Aorta (tissue), 5 donors: ENCODE measurements around the gene BPIFA3. TPM values are rescaled to one million over a fixed set of nuclear protein-coding genes. Genes with fewer than 3 reads are reported as not detected.

Experiments used
- ATAC-seq: fragments of 200-7000 bp; cut with Tn5 transposase; one replicate; pipeline ENCODE4 v1.9.1; 2022; ENCODE audit warnings: moderate library complexity; ENCODE audit not compliant: low FRiP score
- DNase-seq, 2 donors: peaks; one replicate each; pipeline ENCODE4 v3.0.0-alpha.2; 2020
- H3K27ac ChIP-seq, 2 donors: one replicate each; pipeline ENCODE4 v1.5.1; 2013; ENCODE audit warnings: low read length in 2 of 2, mild to moderate bottlenecking in 2 of 2, moderate library complexity in 2 of 2, control low read depth in 1 of 2, inconsistent platforms in 1 of 2, low read depth in 1 of 2
- H3K27me3 ChIP-seq, 2 donors: one replicate each; pipeline ENCODE4 v1.6.1; 2013; ENCODE audit warnings: control low read depth in 1 of 2, low read length in 1 of 2, mild to moderate bottlenecking in 1 of 2, moderate library complexity in 1 of 2; ENCODE audit not compliant: insufficient read depth in 2 of 2, control insufficient read depth in 1 of 2
- H3K36me3 ChIP-seq, 2 donors: one replicate each; pipeline ENCODE4 v1.6.1; 2013; ENCODE audit warnings: control low read depth in 1 of 2, low read length in 1 of 2, mild to moderate bottlenecking in 1 of 2; ENCODE audit not compliant: insufficient read depth in 2 of 2, control insufficient read depth in 1 of 2
- H3K4me1 ChIP-seq, 2 donors: one replicate each; pipeline ENCODE4 v1.6.1; 2013; ENCODE audit warnings: low read length in 2 of 2, control low read depth in 1 of 2, mild to moderate bottlenecking in 1 of 2, moderate library complexity in 1 of 2; ENCODE audit not compliant: insufficient read depth in 2 of 2, control insufficient read depth in 1 of 2
- H3K4me3 ChIP-seq, 2 donors: one replicate each; pipeline ENCODE4 v1.5.1; 2013; ENCODE audit warnings: low read length in 2 of 2, control low read depth in 1 of 2, mild to moderate bottlenecking in 1 of 2
- H3K9me3 ChIP-seq: one replicate; pipeline ENCODE4 v1.6.1; 2013; ENCODE audit warnings: mild to moderate bottlenecking, low read length; ENCODE audit not compliant: control insufficient read depth
- whole genome bisulfite sequencing, 2 donors: extraction: QIAGEN DNeasy Blood & Tissue Kit; methylation state at CpG; one replicate each; pipeline ENCODE4 v1.1.7; 2013; 5-methylcytosine and 5-hydroxymethylcytosine counted together
- intact Hi-C, 2 donors: fragments of 100-400 bp; cut with DNase I; formaldehyde crosslinking; loops; one replicate each; pipeline versions ENCODE4 v1.14.2 to v1.15.0; 2022
- long read RNA-seq, 2 donors: library from polyadenylated mRNA; unstranded; transcript quantifications; one replicate each; pipeline ENCODE4 v2.0.0, GENCODE V29; 2020 to 2021
- polyA plus RNA-seq, 2 donors: library from polyadenylated mRNA; stranded (reverse); fragments of 200-250 nt; gene quantifications; one replicate each; pipeline ENCODE4 v1.2.3, GENCODE V29; 2013
- total RNA-seq, 2 donors: library from RNA; stranded (reverse); fragmentation: NEBNext Ultra II Directional; extraction: Animal tissue kit (Norgen Biotek cat#: 25700); gene quantifications; one replicate each; pipeline ENCODE4 v1.2.1, GENCODE V29; 2021
- donor health status: healthy with polysubstance abuse.
- donor health status: Bipolar disorder and iron deficiency.
- donor health status: DM: no; HTN: no; CAD: no.
- donor health status: DM: no; HTN: no; CAD: no.
- donor health status: DM: yes; HTN: yes; CAD: no.

BPIFA3 gene
- not detected for total RNA-seq
- polyA plus RNA-seq: not detected
- long read RNA-seq, donor 1: 0 reads
- long read RNA-seq, donor 2: 0 reads

DNA sequence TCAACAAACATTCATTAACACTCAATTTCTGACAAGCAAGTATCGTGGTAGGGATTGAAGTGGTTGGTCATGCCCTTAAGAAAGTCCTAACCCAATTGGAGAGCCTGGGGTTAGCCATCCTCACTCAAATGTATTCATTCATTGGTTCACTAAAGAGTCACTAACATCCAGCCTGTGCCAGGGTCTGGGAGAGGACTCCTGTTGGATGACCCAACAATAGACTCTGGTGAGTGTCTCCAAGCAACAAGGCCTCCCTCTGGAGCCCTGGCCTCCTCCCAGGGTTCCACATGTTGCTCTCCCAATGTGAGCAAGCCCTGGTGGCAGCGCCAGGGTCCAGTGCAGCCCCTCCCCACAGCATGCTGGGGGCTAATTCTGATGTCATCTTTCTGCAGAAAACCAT, at the start of gene BPIFA3:
Gene BPIFA3 (plus strand): TSS at position 301 of the 400 bp plus-strand sequence. CDS start 185 bp downstream, outside the sequence.
- no peak for DNase-seq
- H3K9me3 ChIP-seq: no peaks in the 10 kb centered on the region
- H3K4me1 ChIP-seq: no peaks in the 10 kb centered on the region
- H3K27ac ChIP-seq: no peak within 1 kb of the TSS
- no peak within 1 kb of the TSS for H3K4me3 ChIP-seq
- WGBS, 2 donors: 66 to 82% methylated on average over 2 of the region's 2 CpGs
- intact Hi-C loops: no loop called here
- no peaks in the 10 kb centered on the region for H3K36me3 ChIP-seq
- no peaks in the 10 kb centered on the region for H3K27me3 ChIP-seq
- ATAC-seq: no peak

DNA sequence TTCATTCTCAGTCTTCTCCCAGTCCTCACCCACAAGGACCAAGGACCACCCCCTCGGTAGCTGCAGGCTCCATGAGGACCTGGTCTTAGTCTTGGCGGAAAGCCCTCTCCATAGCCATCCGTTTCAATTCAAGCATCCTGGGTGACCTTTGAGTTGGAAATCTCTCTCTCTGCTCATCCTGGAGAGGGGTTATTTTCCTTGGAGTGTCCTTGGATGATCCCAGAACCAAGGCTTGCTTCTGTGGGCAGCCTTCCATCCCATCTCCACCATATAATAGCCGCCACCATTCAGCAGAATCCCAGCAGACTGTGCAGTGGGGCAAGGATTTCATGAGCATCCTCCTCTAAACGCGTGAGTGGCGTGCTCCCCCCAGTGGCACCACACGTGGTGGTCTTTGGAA, 49.3 kb upstream of the BPIFA3 start, which contains the start of gene BPIFA2:
Gene BPIFA2 (plus strand): TSS at position 301 of the 400 bp plus-strand sequence. CDS start 987 bp downstream, outside the sequence.
- no peaks in the 10 kb centered on the region for H3K36me3 ChIP-seq
- WGBS, 2 donors: 76 to 77% methylated on average over 8 of the region's 8 CpGs
- peaks cover 4% of the 10 kb centered on the region for H3K9me3 ChIP-seq
- no peaks in the 10 kb centered on the region for H3K4me1 ChIP-seq
- no peak for DNase-seq
- intact Hi-C loops: no loop called here
- no peak within 1 kb of the TSS for H3K27ac ChIP-seq
- no peak within 1 kb of the TSS for H3K4me3 ChIP-seq
- no peaks in the 10 kb centered on the region for H3K27me3 ChIP-seq
- ATAC-seq: no peak

- intact Hi-C loops: no loop called here
- DNase-seq: no peak
- ATAC-seq: no peak
- no peaks in the 10 kb centered on the region for H3K27me3 ChIP-seq
- H3K27ac ChIP-seq: no peak overlapping the region
- no peak overlapping the region for H3K4me3 ChIP-seq
- 50 to 51% methylated on average over 8 of the region's 8 CpGs for WGBS, 2 donors
- H3K9me3 ChIP-seq: peaks cover 4% of the 10 kb centered on the region
- no peaks in the 10 kb centered on the region for H3K36me3 ChIP-seq
- H3K4me1 ChIP-seq: no peaks in the 10 kb centered on the region
Observed at GRCh38 chr20:33169176-33169794, 47.9 kb upstream of the BPIFA3 start.

- Histone ChIP-seq H3K9me3 (peaks cover 3% of the 10 kb centered on the region), H3K27ac (no peak overlapping the region), H3K4me1 (no peaks in the 10 kb centered on the region), H3K4me3 (no peak overlapping the region), H3K36me3 (no peaks in the 10 kb centered on the region), H3K27me3 (no peaks in the 10 kb centered on the region)
- intact Hi-C loops: no loop called here
- ATAC-seq (no peak), DNase-seq (no peak)
- 55 to 57% methylated on average over 7 of the region's 7 CpGs for WGBS, 2 donors
Observed at GRCh38 chr20:33172781-33173180, 44.4 kb upstream of the BPIFA3 start.

- intact Hi-C loops: no loop called here
- H3K4me1 ChIP-seq: no peaks in the 10 kb centered on the region
- H3K27me3 ChIP-seq: no peaks in the 10 kb centered on the region
- no peaks in the 10 kb centered on the region for H3K36me3 ChIP-seq
- no peak overlapping the region for H3K27ac ChIP-seq
- no peak overlapping the region for H3K4me3 ChIP-seq
- no peaks in the 10 kb centered on the region for H3K9me3 ChIP-seq
- no peak for DNase-seq
- 81 to 87% methylated on average over 3 of the region's 3 CpGs for WGBS, 2 donors
- ATAC-seq: no peak
Observed at GRCh38 chr20:33175123-33175522, 42.0 kb upstream of the BPIFA3 start.

DNA sequence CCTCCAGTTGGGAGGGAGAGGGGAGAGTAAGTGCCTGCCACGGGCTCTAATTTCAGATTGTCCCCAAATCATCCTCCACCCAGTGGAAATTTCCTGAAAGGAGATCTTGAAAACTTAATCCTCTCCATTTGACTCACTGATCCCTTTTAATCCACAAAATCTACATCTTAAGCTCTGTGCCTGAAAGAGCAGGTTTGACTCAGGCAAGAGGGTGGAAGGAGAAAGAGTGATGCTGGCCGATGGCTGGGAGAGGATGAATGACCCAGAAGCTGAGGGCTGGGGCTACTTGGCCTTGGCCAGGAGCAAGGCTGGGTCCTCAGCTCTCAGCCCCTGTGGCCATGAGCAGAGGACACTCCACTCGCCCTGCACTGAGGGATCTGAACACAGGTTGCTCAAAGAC, 41.1 kb upstream of the BPIFA3 start:
- 60 to 77% methylated on average over 3 of the region's 3 CpGs for WGBS, 2 donors
- no peaks in the 10 kb centered on the region for H3K27me3 ChIP-seq
- intact Hi-C loops: no loop called here

DNA sequence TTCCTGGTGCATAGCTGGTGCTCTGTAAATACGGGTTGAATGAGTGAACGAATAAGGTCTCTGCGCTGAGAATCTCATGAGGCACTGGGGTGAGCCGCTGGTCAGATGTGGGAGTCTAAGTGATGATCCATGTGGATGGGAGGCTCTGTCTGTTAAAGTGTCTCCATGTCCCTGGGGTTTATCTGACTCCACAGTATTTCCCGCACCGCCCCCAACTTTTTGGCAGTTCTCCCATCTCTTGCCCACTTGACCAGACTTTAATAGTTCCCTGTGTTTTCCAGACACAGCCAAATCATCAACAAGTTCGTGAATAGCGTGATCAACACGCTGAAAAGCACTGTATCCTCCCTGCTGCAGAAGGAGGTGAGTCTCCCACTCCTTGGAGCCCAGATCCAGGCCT, 39.3 kb upstream of the BPIFA3 start:
- Histone ChIP-seq H3K27ac (no peak overlapping the region), H3K27me3 (no peaks in the 10 kb centered on the region), H3K4me1 (no peaks in the 10 kb centered on the region), H3K36me3 (no peaks in the 10 kb centered on the region), H3K4me3 (no peak overlapping the region), H3K9me3 (no peaks in the 10 kb centered on the region)
- DNase-seq: no peak
- 62 to 69% methylated on average over 9 of the region's 9 CpGs for WGBS, 2 donors
- no peak for ATAC-seq
- intact Hi-C loops: no loop called here

More for the DNA sequence above, 41.1 kb upstream of the BPIFA3 start:
- no peak overlapping the region for H3K4me3 ChIP-seq
- H3K36me3 ChIP-seq: no peaks in the 10 kb centered on the region
- ATAC-seq (no peak), DNase-seq (no peak)
- no peaks in the 10 kb centered on the region for H3K4me1 ChIP-seq
- H3K9me3 ChIP-seq: no peaks in the 10 kb centered on the region
- H3K27ac ChIP-seq: no peak overlapping the region

DNA sequence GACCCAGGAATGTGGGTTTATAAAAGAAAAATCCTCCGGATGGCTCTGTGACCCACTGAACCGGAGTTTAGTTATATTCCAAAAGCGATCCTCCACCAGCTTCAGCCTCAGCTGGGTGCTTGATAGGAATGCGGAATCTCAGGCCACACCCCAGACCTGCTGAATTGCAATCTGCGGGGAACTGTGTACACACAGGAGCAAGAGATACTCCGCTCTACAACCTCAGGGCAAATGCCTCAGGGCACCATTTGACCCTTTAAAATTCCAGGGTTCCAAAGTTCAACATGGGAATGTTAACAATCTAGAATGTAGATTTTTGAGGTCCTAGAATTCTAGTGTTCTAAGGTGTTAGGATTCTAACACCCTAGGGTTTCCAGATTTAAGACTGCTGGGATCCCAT, 38.4 kb upstream of the BPIFA3 start:
- Histone ChIP-seq H3K4me3 (no peak overlapping the region), H3K36me3 (no peaks in the 10 kb centered on the region), H3K27me3 (no peaks in the 10 kb centered on the region), H3K4me1 (no peaks in the 10 kb centered on the region), H3K9me3 (peaks cover 2% of the 10 kb centered on the region), H3K27ac (no peak overlapping the region)
- intact Hi-C loops: no loop called here
- WGBS, 2 donors: 70 to 71% methylated on average over 6 of the region's 6 CpGs
- DNase-seq: no peak
- no peak for ATAC-seq

DNA sequence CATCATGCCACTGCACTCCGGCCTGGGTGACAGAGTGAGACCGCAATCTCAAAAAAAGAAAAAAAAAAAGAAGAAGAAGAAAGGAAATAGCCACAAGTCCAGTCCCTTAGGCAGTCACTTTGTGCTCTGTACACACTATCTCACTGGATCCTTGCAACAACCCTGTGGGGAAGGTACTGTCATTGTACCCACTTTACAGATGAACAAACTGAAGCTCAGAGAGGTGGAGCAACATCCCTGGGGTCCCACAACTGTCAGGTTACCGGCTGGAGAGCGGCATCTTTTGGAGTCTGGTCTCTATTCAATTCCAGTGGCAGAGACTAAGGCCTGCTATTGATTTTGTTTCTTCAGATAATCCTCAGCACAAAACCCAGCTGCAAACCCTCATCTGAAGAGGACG, 37.0 kb upstream of the BPIFA3 start:
- no peak for ATAC-seq
- no peaks in the 10 kb centered on the region for H3K36me3 ChIP-seq
- no peaks in the 10 kb centered on the region for H3K27me3 ChIP-seq
- intact Hi-C loops: no loop called here
- peaks cover 2% of the 10 kb centered on the region for H3K9me3 ChIP-seq
- 83 to 86% methylated on average over 5 of the region's 5 CpGs for WGBS, 2 donors
- no peak overlapping the region for H3K27ac ChIP-seq
- no peaks in the 10 kb centered on the region for H3K4me1 ChIP-seq
- no peak overlapping the region for H3K4me3 ChIP-seq
- no peak for DNase-seq
